A549 (cell line): ENCODE data around the gene SLC26A6. TPM values are rescaled to one million over a fixed set of nuclear protein-coding genes. Genes with fewer than 3 reads are reported as not detected.

ENCODE experiments used
- ATAC-seq, 2 experiments: fragments of 200-7000 bp in 1 of 2; fragments of >200 bp in 1 of 2; cut with Nextera tagmentation in 1 of 2; cut with Tn5 transposase in 1 of 2; 3 replicates each; pipeline versions ENCODE4 v1.8.0 to v1.9.1; 2018 to 2020; ENCODE audit warnings: mild to moderate bottlenecking in 1 of 2, moderate library complexity in 1 of 2
- CTCF ChIA-PET: fragments of 300-600 bp; sonication (Branson Sonifier 250); formaldehyde crosslinking; extraction: SDS; loops from one replicate; lab custom pipeline; 2021; ENCODE audit warnings: antibody characterized with exemption, inconsistent platforms; lab: Yijun Ruan, JAX
- POLR2A ChIA-PET: fragments of 350-600 bp; formaldehyde crosslinking; extraction: SDS; loops from one replicate; lab custom pipeline; 2021; ENCODE audit warnings: antibody characterized with exemption, inconsistent platforms; lab: Yijun Ruan, JAX
- DNase-seq, 2 experiments: peaks; one replicate each; pipeline versions ENCODE4 v3.0.0 to v3.0.0-alpha.2; 2011 to 2016; ENCODE audit warnings: low read depth in 1 of 2, low spot score in 1 of 2
- FAIRE-seq: peaks from 2 replicates; lab custom pipeline; 2011; peaks lifted over from hg19 to GRCh38; lab: Jason Lieb, UNC
- H3K27ac ChIP-seq, 2 experiments: fragments of >200 bp; sonication (Bioruptor Twin); formaldehyde crosslinking; 3 replicates each; pipeline ENCODE4 v1.5.1; 2016 to 2017
- H3K4me1 ChIP-seq: fragments of >200 bp; sonication (Bioruptor Twin); formaldehyde crosslinking; 3 replicates; pipeline ENCODE4 v1.6.1; 2016
- H3K4me2 ChIP-seq: fragments of >200 bp; sonication (Bioruptor Twin); formaldehyde crosslinking; 3 replicates; pipeline ENCODE4 v1.6.1; 2016
- H3K4me3 ChIP-seq: fragments of >200 bp; sonication (Bioruptor Twin); formaldehyde crosslinking; 3 replicates; pipeline ENCODE4 v1.5.1; 2016
- H3K9me3 ChIP-seq: fragments of >200 bp; sonication (Bioruptor Twin); formaldehyde crosslinking; 3 replicates; pipeline ENCODE4 v1.6.1; 2016
- BHLHE40 ChIP-seq: IDR thresholded peaks from 2 replicates; pipeline ENCODE4 v1.6.1; 2012; ENCODE audit warnings: low read depth, low read length, inconsistent platforms
- CEBPB ChIP-seq, 2 experiments: fragments of >200 bp in 1 of 2; sonication (Bioruptor Twin) in 1 of 2; formaldehyde crosslinking in 1 of 2; IDR thresholded peaks; 2 replicates each; pipeline ENCODE4 v1.6.1; 2012 to 2016
- CHD4 ChIP-seq: fragments of 200-600 bp; sonication (generic); IDR thresholded peaks from 2 replicates; pipeline ENCODE4 v1.6.1; 2016; ENCODE audit warnings: antibody characterized with exemption, mild to moderate bottlenecking, borderline replicate concordance
- HEYL ChIP-seq: fragments of 250-450 bp; sonication (Bioruptor Pico); IDR thresholded peaks from 2 replicates; pipeline ENCODE4 v1.8.0; 2021; ENCODE audit warnings: mild to moderate bottlenecking, moderate library complexity
- HOXA7 ChIP-seq: fragments of 250-450 bp; sonication (Bioruptor Pico); IDR thresholded peaks from 2 replicates; pipeline ENCODE4 v1.5.0; 2020; ENCODE audit warnings: mild to moderate bottlenecking, moderate library complexity
- HOXB13 ChIP-seq: fragments of 250-450 bp; sonication (Bioruptor Pico); IDR thresholded peaks from 2 replicates; pipeline ENCODE4 v1.5.0; 2020; ENCODE audit warnings: low read depth, mild to moderate bottlenecking, moderate library complexity
- HOXB5 ChIP-seq: fragments of 250-450 bp; sonication (Bioruptor Pico); IDR thresholded peaks from 2 replicates; pipeline ENCODE4 v1.5.0; 2020; ENCODE audit warnings: mild to moderate bottlenecking, moderate library complexity
- JUN ChIP-seq, 2 experiments: fragments of >200 bp; sonication (Bioruptor Twin); formaldehyde crosslinking; IDR thresholded peaks; 2 replicates in 1 of 2; 3 replicates in 1 of 2; pipeline ENCODE4 v1.6.1; 2016 to 2017
- JUNB ChIP-seq: fragments of >200 bp; sonication (Bioruptor Twin); formaldehyde crosslinking; IDR thresholded peaks from 2 replicates; pipeline ENCODE4 v1.6.1; 2016
- MAFK ChIP-seq: fragments of 450-650 bp; IDR thresholded peaks from 2 replicates; pipeline ENCODE4 v1.6.1; 2014; ENCODE audit not compliant: partially characterized antibody
- NPAS2 ChIP-seq: fragments of 250-450 bp; sonication (Bioruptor Pico); IDR thresholded peaks from 2 replicates; pipeline ENCODE4 v1.8.0; 2022; ENCODE audit warnings: mild to moderate bottlenecking, moderate library complexity, borderline replicate concordance
- PHF8 ChIP-seq: fragments of 200-600 bp; sonication (generic); IDR thresholded peaks from 2 replicates; pipeline ENCODE4 v1.6.1; 2016; ENCODE audit warnings: low read depth, mild to moderate bottlenecking, antibody characterized with exemption, moderate library complexity, borderline replicate concordance
- POLR2A ChIP-seq: IDR thresholded peaks from 2 replicates; pipeline ENCODE4 v1.6.1; 2012; ENCODE audit warnings: mild to moderate bottlenecking, low read length
- RAD21 ChIP-seq, 2 experiments: fragments of >200 bp in 1 of 2; sonication (Bioruptor Twin) in 1 of 2; formaldehyde crosslinking in 1 of 2; IDR thresholded peaks in 1 of 2; conservative IDR thresholded peaks in 1 of 2; 2 replicates in 1 of 2; 3 replicates in 1 of 2; pipeline ENCODE4 v1.6.1; 2012 to 2018; ENCODE audit warnings: inconsistent platforms in 1 of 2
- RFX5 ChIP-seq: fragments of 450-650 bp; IDR thresholded peaks from 2 replicates; pipeline ENCODE4 v1.7.1; 2014; ENCODE audit warnings: antibody characterized with exemption, mild to moderate bottlenecking, moderate library complexity
- RNF2 ChIP-seq: fragments of 200-600 bp; sonication (generic); IDR thresholded peaks from 2 replicates; pipeline ENCODE4 v1.6.1; 2016; ENCODE audit warnings: low read depth, mild to moderate bottlenecking, antibody characterized with exemption, moderate library complexity, borderline replicate concordance
- SMC3 ChIP-seq: fragments of >200 bp; sonication (Bioruptor Twin); formaldehyde crosslinking; IDR thresholded peaks from 3 replicates; pipeline ENCODE4 v1.6.1; 2018; ENCODE audit warnings: inconsistent platforms
- ZC3H11A ChIP-seq: fragments of 450-650 bp; IDR thresholded peaks from 2 replicates; pipeline ENCODE4 v1.6.1; 2014; ENCODE audit warnings: antibody characterized with exemption, mild to moderate bottlenecking
- ZSCAN20 ChIP-seq: fragments of 250-450 bp; sonication (Bioruptor Pico); IDR thresholded peaks from 2 replicates; pipeline ENCODE4 v1.8.0; 2022; ENCODE audit warnings: mild to moderate bottlenecking, moderate library complexity
- WGBS: methylation state at CpG from one replicate; pipeline ENCODE4 v1.1.6; 2017; ENCODE audit errors: missing lambda C conversion rate; 5-methylcytosine and 5-hydroxymethylcytosine counted together
- polyA plus RNA-seq, 4 experiments: library from polyadenylated mRNA; depleted of rRNA in 3 of 4; stranded (reverse); fragments of >200 nt; fragmentation: RNase III in 1 of 4; extraction: RNeasy Plus Mini Kit Qiagen cat#74134 plus additional on column Dnase treatment in 1 of 4; gene quantifications; 2 replicates in 3 of 4; 3 replicates in 1 of 4; pipeline ENCODE4 v1.2.3, GENCODE V29; 2011 to 2017
- TF ChIP-seq, protein P1 (sequence below): fragments of 250-450 bp; sonication (Bioruptor Pico); IDR thresholded peaks from 2 replicates; pipeline ENCODE4 v1.5.0; 2021; ENCODE audit warnings: mild to moderate bottlenecking, moderate library complexity, borderline replicate concordance
- TF ChIP-seq, protein P2 (sequence below): fragments of 200-600 bp; sonication (generic); IDR thresholded peaks from 2 replicates; pipeline ENCODE4 v1.6.1; 2016; ENCODE audit warnings: antibody characterized with exemption, mild to moderate bottlenecking, moderate library complexity
- TF ChIP-seq, protein P3 (sequence below): IDR thresholded peaks from 2 replicates; pipeline ENCODE4 v1.6.1; 2012
- TF ChIP-seq, protein P4 (sequence below): IDR thresholded peaks from 2 replicates; pipeline ENCODE4 v1.6.1; 2012; ENCODE audit warnings: low read depth, borderline replicate concordance

Gene SLC26A6
- polyA plus RNA-seq, 2 of the 4 experiments (the other 2 are of a cell fraction): 12.5 to 25.5 TPM

DNA sequence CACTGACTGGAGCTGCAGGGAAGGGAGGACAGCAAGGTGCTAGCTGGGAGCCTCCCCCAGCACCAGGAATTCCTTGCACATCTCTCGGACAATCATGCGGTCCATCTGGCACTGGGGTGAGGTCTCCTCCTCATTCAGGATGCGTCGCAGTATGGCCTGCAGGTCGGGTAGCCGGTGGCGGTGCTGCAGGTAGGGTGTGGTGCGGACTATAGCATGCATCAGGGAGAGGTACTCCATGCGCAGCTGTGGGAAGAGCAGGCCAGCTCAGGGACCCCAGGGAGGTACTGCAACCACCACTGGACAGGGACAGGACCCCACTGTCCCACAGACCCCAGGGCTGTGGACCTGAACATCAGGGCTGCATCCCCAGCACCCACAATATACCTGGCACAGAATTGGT lies 39.2 kb upstream of the SLC26A6 start:
- no peaks in the 10 kb centered on the region for H3K9me3 ChIP-seq
- WGBS: 93% methylated on average over 7 of the region's 9 CpGs
- FAIRE-seq (no peak), ATAC-seq (peak in 1 of 2 experiments; percentile 36; a peak in 1 of 6 replicates), DNase-seq (no peak)
- ChIA-PET CTCF (interaction anchor here (0.9 to 4.8 kb wide), 5 partner anchors 10 to 65 kb away, joined by 3 to 34 read pairs (median 8); partner anchors contain the start of gene CELSR3), POLR2A (interaction anchor here (1.3 kb wide), 1 partner anchor 11 kb away, joined by 4 read pairs; no protein-coding TSS in a partner anchor)
- no peak overlapping the region for H3K4me3 ChIP-seq
- TF ChIP-seq, protein P1, sequence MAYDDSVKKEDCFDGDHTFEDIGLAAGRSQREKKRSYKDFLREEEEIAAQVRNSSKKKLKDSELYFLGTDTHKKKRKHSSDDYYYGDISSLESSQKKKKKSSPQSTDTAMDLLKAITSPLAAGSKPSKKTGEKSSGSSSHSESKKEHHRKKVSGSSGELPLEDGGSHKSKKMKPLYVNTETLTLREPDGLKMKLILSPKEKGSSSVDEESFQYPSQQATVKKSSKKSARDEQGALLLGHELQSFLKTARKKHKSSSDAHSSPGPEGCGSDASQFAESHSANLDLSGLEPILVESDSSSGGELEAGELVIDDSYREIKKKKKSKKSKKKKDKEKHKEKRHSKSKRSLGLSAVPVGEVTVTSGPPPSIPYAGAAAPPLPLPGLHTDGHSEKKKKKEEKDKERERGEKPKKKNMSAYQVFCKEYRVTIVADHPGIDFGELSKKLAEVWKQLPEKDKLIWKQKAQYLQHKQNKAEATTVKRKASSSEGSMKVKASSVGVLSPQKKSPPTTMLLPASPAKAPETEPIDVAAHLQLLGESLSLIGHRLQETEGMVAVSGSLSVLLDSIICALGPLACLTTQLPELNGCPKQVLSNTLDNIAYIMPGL: no peak
- TF ChIP-seq CHD4 (no peak), ZC3H11A (no peak), ZSCAN20 (CRISPR knock-in tag) (no peak), HOXA7 (CRISPR knock-in tag) (no peak), MAFK (no peak), RAD21 (conservative IDR thresholded peaks at IDR 0.05 in 1 of 2, IDR thresholded peaks at IDR 0.05 in 1 of 2) (no peak), RFX5 (no peak), PHF8 (no peak), CEBPB (IDR thresholded peaks at IDR 0.05) (no peak), HEYL (no peak), POLR2A (no peak)
- TF ChIP-seq, protein P2, sequence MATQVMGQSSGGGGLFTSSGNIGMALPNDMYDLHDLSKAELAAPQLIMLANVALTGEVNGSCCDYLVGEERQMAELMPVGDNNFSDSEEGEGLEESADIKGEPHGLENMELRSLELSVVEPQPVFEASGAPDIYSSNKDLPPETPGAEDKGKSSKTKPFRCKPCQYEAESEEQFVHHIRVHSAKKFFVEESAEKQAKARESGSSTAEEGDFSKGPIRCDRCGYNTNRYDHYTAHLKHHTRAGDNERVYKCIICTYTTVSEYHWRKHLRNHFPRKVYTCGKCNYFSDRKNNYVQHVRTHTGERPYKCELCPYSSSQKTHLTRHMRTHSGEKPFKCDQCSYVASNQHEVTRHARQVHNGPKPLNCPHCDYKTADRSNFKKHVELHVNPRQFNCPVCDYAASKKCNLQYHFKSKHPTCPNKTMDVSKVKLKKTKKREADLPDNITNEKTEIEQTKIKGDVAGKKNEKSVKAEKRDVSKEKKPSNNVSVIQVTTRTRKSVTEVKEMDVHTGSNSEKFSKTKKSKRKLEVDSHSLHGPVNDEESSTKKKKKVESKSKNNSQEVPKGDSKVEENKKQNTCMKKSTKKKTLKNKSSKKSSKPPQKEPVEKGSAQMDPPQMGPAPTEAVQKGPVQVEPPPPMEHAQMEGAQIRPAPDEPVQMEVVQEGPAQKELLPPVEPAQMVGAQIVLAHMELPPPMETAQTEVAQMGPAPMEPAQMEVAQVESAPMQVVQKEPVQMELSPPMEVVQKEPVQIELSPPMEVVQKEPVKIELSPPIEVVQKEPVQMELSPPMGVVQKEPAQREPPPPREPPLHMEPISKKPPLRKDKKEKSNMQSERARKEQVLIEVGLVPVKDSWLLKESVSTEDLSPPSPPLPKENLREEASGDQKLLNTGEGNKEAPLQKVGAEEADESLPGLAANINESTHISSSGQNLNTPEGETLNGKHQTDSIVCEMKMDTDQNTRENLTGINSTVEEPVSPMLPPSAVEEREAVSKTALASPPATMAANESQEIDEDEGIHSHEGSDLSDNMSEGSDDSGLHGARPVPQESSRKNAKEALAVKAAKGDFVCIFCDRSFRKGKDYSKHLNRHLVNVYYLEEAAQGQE: no peak
- TF ChIP-seq, protein P3, sequence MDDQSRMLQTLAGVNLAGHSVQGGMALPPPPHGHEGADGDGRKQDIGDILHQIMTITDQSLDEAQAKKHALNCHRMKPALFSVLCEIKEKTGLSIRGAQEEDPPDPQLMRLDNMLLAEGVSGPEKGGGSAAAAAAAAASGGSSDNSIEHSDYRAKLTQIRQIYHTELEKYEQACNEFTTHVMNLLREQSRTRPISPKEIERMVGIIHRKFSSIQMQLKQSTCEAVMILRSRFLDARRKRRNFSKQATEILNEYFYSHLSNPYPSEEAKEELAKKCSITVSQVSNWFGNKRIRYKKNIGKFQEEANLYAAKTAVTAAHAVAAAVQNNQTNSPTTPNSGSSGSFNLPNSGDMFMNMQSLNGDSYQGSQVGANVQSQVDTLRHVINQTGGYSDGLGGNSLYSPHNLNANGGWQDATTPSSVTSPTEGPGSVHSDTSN: no peak
- H3K4me2 ChIP-seq: no peak overlapping the region
- H3K4me1 ChIP-seq: no peaks in the 10 kb centered on the region
- no peak overlapping the region for H3K27ac ChIP-seq

DNA sequence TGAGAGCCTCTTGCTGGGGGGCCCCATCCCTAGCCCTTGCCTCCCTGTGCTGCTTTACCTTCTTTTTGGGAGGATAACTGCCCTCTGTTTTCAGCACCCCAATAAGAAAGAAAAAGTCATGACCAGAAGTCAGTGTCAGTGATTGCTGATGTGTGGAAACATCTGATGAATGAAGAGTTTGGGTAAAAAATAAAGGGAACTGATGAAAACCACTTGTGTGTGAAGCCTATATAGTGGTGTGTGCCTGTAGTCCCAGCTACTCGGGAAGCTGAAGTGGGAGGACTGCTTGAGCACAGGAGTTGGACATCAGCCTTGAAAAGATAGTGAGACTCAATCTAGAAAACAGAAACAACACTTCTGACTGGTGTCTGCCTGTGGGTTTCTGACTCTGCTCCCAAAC lies 37.3 kb upstream of the SLC26A6 start:
- WGBS: 71% methylated on average over 1 of the region's 1 CpG
- ATAC-seq (no peak), FAIRE-seq (no peak), DNase-seq (no peak)
- Histone ChIP-seq H3K4me1 (no peaks in the 10 kb centered on the region), H3K9me3 (no peaks in the 10 kb centered on the region), H3K27ac (no peak overlapping the region), H3K4me3 (no peak overlapping the region), H3K4me2 (no peak overlapping the region)
- POLR2A ChIA-PET: no interaction called here
- CTCF ChIA-PET: interaction anchor here (2.4 kb wide), 1 partner anchor 12 kb away, joined by 7 read pairs; no protein-coding TSS in a partner anchor
- TF ChIP-seq HOXB5 (no peak), JUN (IDR thresholded peaks at IDR 0.05) (no peak), RNF2 (no peak), NPAS2 (CRISPR knock-in tag) (no peak), SMC3 (no peak), JUNB (no peak), BHLHE40 (no peak), HOXB13 (CRISPR knock-in tag) (no peak), CEBPB (IDR thresholded peaks at IDR 0.05) (no peak)
- TF ChIP-seq, protein P4, sequence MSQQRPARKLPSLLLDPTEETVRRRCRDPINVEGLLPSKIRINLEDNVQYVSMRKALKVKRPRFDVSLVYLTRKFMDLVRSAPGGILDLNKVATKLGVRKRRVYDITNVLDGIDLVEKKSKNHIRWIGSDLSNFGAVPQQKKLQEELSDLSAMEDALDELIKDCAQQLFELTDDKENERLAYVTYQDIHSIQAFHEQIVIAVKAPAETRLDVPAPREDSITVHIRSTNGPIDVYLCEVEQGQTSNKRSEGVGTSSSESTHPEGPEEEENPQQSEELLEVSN: no peak
- TF ChIP-seq, protein P1: no peak
- TF ChIP-seq, protein P3: no peak
